GM23338 (cell line): Measurements from ENCODE around the gene AARS2. TPM values are rescaled to one million over a fixed set of nuclear protein-coding genes. Genes with fewer than 3 reads are reported as not detected.

ENCODE experiments used
- ATAC-seq: fragments of 200-7000 bp; cut with Tn5 transposase; 3 replicates; pipeline ENCODE4 v1.9.1; 2020
- DNase-seq: peaks from one replicate; pipeline ENCODE4 v3.0.0-alpha.2; 2015; ENCODE audit warnings: low spot score
- H2AFZ ChIP-seq: fragments of 200-600 bp; sonication (generic); 2 replicates; pipeline ENCODE4 v1.8.0; 2016; ENCODE audit warnings: antibody characterized with exemption, mild to moderate bottlenecking, moderate library complexity
- H3F3A ChIP-seq: fragments of 200-600 bp; sonication (generic); replicated peaks from 2 replicates; pipeline ENCODE4 v1.8.0; 2017; ENCODE audit warnings: antibody characterized with exemption, mixed run types, low read depth
- H3K27ac ChIP-seq: fragments of 200-600 bp; sonication (generic); 2 replicates; pipeline ENCODE4 v1.6.1; 2016; ENCODE audit warnings: low read depth
- H3K27me3 ChIP-seq: fragments of 200-600 bp; sonication (generic); 2 replicates; pipeline ENCODE4 v1.8.0; 2016; ENCODE audit warnings: mild to moderate bottlenecking, mixed run types, moderate library complexity; ENCODE audit not compliant: insufficient read depth
- H3K36me3 ChIP-seq: fragments of 200-600 bp; sonication (generic); 2 replicates; pipeline ENCODE4 v1.8.0; 2016; ENCODE audit warnings: mild to moderate bottlenecking; ENCODE audit not compliant: insufficient read depth
- H3K4me1 ChIP-seq: fragments of 200-600 bp; sonication (generic); 2 replicates; pipeline ENCODE4 v1.8.0; 2016; ENCODE audit warnings: mild to moderate bottlenecking, moderate library complexity; ENCODE audit not compliant: insufficient read depth
- H3K4me2 ChIP-seq: fragments of 200-600 bp; sonication (generic); 2 replicates; pipeline ENCODE4 v1.7.1; 2017; ENCODE audit warnings: mixed run types
- H3K4me3 ChIP-seq: fragments of 200-600 bp; sonication (generic); 2 replicates; pipeline ENCODE4 v1.6.1; 2016; ENCODE audit warnings: mixed run types
- H3K79me2 ChIP-seq: fragments of 200-600 bp; sonication (generic); replicated peaks from 2 replicates; pipeline ENCODE4 v1.8.0; 2017; ENCODE audit warnings: mild to moderate bottlenecking; ENCODE audit not compliant: insufficient read depth
- H3K9me2 ChIP-seq: fragments of 200-600 bp; sonication (generic); 2 replicates; pipeline ENCODE4 v1.8.0; 2017; ENCODE audit not compliant: insufficient read depth
- H4K20me1 ChIP-seq: fragments of 200-600 bp; sonication (generic); replicated peaks from 2 replicates; pipeline ENCODE4 v1.8.0; 2017; ENCODE audit warnings: mild to moderate bottlenecking; ENCODE audit not compliant: insufficient read depth
- H3K27ac Mint-ChIP-seq: 2 replicates; pipeline ENCODE4 v1.8.0; 2020; ENCODE audit warnings: inconsistent platforms, mild to moderate bottlenecking, moderate library complexity, mixed read lengths
- H3K27me3 Mint-ChIP-seq: 3 replicates; pipeline ENCODE4 v1.8.0; 2022; ENCODE audit warnings: low read depth, mild to moderate bottlenecking, moderate library complexity, mixed read lengths, inconsistent platforms; ENCODE audit not compliant: insufficient read depth, poor library complexity
- H3K36me3 Mint-ChIP-seq: 3 replicates; pipeline ENCODE4 v1.8.0; 2021; ENCODE audit warnings: low read depth, mild to moderate bottlenecking, inconsistent platforms, moderate library complexity, mixed read lengths
- H3K4me1 Mint-ChIP-seq: 3 replicates; pipeline ENCODE4 v1.8.0; 2020; ENCODE audit warnings: mild to moderate bottlenecking, inconsistent platforms, mixed read lengths
- H3K4me3 Mint-ChIP-seq: 3 replicates; pipeline ENCODE4 v1.8.0; 2021; ENCODE audit warnings: moderate library complexity, mild to moderate bottlenecking, inconsistent platforms, mixed read lengths
- H3K9me3 Mint-ChIP-seq: 3 replicates; pipeline ENCODE4 v1.8.0; 2020; ENCODE audit warnings: moderate library complexity, mild to moderate bottlenecking, inconsistent platforms, mixed read lengths
- CREB1 ChIP-seq: fragments of 250-450 bp; sonication (Bioruptor Pico); IDR thresholded peaks from 2 replicates; pipeline ENCODE4 v1.5.0; 2020; ENCODE audit warnings: low read depth, mild to moderate bottlenecking, moderate library complexity
- JUNB ChIP-seq: IDR thresholded peaks from one replicate; pipeline ENCODE4 v1.6.1; 2016; ENCODE audit warnings: antibody characterized with exemption; ENCODE audit not compliant: unreplicated experiment
- NANOG ChIP-seq: IDR thresholded peaks from 2 replicates; pipeline ENCODE4 v1.6.1; 2016; ENCODE audit warnings: antibody characterized with exemption, borderline replicate concordance
- STAT1 ChIP-seq: IDR thresholded peaks from one replicate; pipeline ENCODE4 v1.6.1; 2016; ENCODE audit warnings: antibody characterized with exemption; ENCODE audit not compliant: unreplicated experiment
- polyA plus RNA-seq: library from polyadenylated mRNA; unstranded; fragments of >200 nt; fragmentation: Nextera tagmentation; extraction: Ambion mirVana; gene quantifications from 2 replicates; pipeline ENCODE4 v1.2.1, GENCODE V29; 2016
- total RNA-seq: library from RNA; depleted of rRNA; stranded (reverse); fragments of >200 nt; shearing (Covaris generic); gene quantifications from 2 replicates; pipeline ENCODE4 v1.2.3, GENCODE V29; 2014
- TF ChIP-seq, protein P1 (sequence below), 2 experiments: fragments of 200-600 bp in 1 of 2; sonication (generic) in 1 of 2; conservative IDR thresholded peaks; 2 replicates each; pipeline versions ENCODE4 v1.5.1 to v1.6.1; 2016 to 2017; ENCODE audit warnings: antibody characterized with exemption in 2 of 2, low read depth in 2 of 2, mild to moderate bottlenecking in 2 of 2, moderate library complexity in 1 of 2
- TF ChIP-seq, protein P2 (sequence below): fragments of 250-450 bp; sonication (Bioruptor Pico); IDR thresholded peaks from 2 replicates; pipeline ENCODE4 v1.5.0; 2020; ENCODE audit warnings: mild to moderate bottlenecking, moderate library complexity
- TF ChIP-seq, protein P3 (sequence below): IDR thresholded peaks from 2 replicates; pipeline ENCODE4 v1.6.1; 2016; ENCODE audit warnings: antibody characterized with exemption

Gene AARS2
- total and polyA plus RNA-seq, 2 experiments from 2014 or later = 6.5 to 23.2 TPM

DNA sequence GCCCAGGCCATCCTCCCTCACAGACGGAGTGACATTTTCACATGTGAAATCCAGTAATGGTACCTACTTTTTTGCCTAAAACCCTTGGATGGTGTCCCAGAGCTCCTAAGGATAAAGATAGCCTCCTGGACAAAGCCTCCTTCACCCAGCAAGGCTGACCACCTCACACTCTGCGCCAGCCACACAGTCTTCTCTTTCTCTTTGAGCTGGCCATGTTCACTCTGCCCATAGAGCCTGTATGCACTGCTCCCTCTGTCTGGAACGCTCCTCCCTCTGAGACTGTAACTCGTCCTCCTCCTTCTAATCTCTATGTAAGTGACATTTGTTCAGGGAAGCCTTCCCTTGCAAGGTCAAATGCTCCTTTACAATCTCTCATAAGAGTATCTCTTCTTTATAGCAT lies 28.3 kb downstream of the AARS2 start (continued):
- TF ChIP-seq CREB1 (CRISPR knock-in tag) (no peak), STAT1 (no peak), NANOG (no peak), JUNB (no peak)
- TF ChIP-seq, protein P1, sequence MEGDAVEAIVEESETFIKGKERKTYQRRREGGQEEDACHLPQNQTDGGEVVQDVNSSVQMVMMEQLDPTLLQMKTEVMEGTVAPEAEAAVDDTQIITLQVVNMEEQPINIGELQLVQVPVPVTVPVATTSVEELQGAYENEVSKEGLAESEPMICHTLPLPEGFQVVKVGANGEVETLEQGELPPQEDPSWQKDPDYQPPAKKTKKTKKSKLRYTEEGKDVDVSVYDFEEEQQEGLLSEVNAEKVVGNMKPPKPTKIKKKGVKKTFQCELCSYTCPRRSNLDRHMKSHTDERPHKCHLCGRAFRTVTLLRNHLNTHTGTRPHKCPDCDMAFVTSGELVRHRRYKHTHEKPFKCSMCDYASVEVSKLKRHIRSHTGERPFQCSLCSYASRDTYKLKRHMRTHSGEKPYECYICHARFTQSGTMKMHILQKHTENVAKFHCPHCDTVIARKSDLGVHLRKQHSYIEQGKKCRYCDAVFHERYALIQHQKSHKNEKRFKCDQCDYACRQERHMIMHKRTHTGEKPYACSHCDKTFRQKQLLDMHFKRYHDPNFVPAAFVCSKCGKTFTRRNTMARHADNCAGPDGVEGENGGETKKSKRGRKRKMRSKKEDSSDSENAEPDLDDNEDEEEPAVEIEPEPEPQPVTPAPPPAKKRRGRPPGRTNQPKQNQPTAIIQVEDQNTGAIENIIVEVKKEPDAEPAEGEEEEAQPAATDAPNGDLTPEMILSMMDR (conservative IDR thresholded peaks at IDR 0.05; ENCODE audit: low read depth in 2 of 2) = no peak
- TF ChIP-seq, protein P2, sequence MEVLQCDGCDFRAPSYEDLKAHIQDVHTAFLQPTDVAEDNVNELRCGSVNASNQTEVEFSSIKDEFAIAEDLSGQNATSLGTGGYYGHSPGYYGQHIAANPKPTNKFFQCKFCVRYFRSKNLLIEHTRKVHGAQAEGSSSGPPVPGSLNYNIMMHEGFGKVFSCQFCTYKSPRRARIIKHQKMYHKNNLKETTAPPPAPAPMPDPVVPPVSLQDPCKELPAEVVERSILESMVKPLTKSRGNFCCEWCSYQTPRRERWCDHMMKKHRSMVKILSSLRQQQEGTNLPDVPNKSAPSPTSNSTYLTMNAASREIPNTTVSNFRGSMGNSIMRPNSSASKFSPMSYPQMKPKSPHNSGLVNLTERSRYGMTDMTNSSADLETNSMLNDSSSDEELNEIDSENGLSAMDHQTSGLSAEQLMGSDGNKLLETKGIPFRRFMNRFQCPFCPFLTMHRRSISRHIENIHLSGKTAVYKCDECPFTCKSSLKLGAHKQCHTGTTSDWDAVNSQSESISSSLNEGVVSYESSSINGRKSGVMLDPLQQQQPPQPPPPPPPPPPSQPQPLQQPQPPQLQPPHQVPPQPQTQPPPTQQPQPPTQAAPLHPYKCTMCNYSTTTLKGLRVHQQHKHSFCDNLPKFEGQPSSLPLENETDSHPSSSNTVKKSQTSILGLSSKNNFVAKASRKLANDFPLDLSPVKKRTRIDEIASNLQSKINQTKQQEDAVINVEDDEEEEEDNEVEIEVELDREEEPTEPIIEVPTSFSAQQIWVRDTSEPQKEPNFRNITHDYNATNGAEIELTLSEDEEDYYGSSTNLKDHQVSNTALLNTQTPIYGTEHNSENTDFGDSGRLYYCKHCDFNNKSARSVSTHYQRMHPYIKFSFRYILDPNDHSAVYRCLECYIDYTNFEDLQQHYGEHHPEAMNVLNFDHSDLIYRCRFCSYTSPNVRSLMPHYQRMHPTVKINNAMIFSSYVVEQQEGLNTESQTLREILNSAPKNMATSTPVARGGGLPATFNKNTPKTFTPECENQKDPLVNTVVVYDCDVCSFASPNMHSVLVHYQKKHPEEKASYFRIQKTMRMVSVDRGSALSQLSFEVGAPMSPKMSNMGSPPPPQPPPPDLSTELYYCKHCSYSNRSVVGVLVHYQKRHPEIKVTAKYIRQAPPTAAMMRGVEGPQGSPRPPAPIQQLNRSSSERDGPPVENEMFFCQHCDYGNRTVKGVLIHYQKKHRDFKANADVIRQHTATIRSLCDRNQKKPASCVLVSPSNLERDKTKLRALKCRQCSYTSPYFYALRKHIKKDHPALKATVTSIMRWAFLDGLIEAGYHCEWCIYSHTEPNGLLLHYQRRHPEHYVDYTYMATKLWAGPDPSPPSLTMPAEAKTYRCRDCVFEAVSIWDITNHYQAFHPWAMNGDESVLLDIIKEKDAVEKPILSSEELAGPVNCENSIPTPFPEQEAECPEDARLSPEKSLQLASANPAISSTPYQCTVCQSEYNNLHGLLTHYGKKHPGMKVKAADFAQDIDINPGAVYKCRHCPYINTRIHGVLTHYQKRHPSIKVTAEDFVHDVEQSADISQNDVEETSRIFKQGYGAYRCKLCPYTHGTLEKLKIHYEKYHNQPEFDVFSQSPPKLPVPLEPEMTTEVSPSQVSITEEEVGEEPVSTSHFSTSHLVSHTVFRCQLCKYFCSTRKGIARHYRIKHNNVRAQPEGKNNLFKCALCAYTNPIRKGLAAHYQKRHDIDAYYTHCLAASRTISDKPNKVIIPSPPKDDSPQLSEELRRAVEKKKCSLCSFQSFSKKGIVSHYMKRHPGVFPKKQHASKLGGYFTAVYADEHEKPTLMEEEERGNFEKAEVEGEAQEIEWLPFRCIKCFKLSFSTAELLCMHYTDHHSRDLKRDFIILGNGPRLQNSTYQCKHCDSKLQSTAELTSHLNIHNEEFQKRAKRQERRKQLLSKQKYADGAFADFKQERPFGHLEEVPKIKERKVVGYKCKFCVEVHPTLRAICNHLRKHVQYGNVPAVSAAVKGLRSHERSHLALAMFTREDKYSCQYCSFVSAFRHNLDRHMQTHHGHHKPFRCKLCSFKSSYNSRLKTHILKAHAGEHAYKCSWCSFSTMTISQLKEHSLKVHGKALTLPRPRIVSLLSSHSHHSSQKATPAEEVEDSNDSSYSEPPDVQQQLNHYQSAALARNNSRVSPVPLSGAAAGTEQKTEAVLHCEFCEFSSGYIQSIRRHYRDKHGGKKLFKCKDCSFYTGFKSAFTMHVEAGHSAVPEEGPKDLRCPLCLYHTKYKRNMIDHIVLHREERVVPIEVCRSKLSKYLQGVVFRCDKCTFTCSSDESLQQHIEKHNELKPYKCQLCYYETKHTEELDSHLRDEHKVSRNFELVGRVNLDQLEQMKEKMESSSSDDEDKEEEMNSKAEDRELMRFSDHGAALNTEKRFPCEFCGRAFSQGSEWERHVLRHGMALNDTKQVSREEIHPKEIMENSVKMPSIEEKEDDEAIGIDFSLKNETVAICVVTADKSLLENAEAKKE (CRISPR knock-in tag) = no peak

DNA sequence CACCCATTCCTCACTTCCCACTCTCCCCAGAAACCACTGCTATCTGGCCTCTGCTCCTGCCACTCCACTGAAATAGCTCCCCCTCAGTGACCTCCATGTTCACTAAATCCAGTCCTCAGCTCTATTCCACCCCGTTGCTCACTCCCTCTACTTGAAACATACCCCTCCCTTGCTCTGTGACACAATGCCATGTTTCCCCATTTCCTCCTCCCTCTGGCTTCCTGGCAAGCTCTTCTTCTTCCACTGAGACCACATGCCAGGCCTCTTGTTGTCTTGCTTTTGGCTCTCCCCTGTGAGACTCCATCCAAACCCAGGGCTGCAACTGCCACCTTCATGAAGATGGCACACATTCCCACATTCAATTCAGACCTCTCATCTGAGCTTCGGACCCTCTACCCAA lies 29.0 kb downstream of the AARS2 start:
- Mint-ChIP-seq H3K36me3 (no peaks in the 10 kb centered on the region; the same call in 2 of the 3 replicates), H3K27me3 (peaks cover 17% of the 10 kb centered on the region), H3K4me3 (no peak overlapping the region), H3K27ac (no peak overlapping the region), H3K9me3 (no peaks in the 10 kb centered on the region; the same call in 2 of the 3 replicates), H3K4me1 (peaks cover 7% of the 10 kb centered on the region)
- H3K4me3 ChIP-seq = no peak overlapping the region
- no peaks in the 10 kb centered on the region for H4K20me1 ChIP-seq
- DNase-seq (no peak), ATAC-seq (peak; percentile 18; the same call in 2 of the 3 replicates)
- H3F3A ChIP-seq = no peaks in the 10 kb centered on the region
- no peak overlapping the region for H2AFZ ChIP-seq
- no peaks in the 10 kb centered on the region for H3K4me1 ChIP-seq
- no peak overlapping the region for H3K4me2 ChIP-seq
- H3K79me2 ChIP-seq = no peaks in the 10 kb centered on the region
- H3K27ac ChIP-seq = no peak overlapping the region
- H3K27me3 ChIP-seq = 0 out of 2 replicates have a peak, but pooled peaks cover 5% of the 10 kb centered on the region
- H3K9me2 ChIP-seq = no peaks in the 10 kb centered on the region
- H3K36me3 ChIP-seq = no peaks in the 10 kb centered on the region
- TF ChIP-seq, protein P3, sequence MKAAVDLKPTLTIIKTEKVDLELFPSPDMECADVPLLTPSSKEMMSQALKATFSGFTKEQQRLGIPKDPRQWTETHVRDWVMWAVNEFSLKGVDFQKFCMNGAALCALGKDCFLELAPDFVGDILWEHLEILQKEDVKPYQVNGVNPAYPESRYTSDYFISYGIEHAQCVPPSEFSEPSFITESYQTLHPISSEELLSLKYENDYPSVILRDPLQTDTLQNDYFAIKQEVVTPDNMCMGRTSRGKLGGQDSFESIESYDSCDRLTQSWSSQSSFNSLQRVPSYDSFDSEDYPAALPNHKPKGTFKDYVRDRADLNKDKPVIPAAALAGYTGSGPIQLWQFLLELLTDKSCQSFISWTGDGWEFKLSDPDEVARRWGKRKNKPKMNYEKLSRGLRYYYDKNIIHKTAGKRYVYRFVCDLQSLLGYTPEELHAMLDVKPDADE = no peak
